Keratinocyte (primary cell): ENCODE results near the gene CD226. TPM values are rescaled to one million over a fixed set of nuclear protein-coding genes. Genes with fewer than 3 reads are reported as not detected.

Source experiments
- DNase-seq: peaks from one replicate; pipeline ENCODE4 v3.0.0-alpha.2; 2011; ENCODE audit warnings: low read depth, missing footprints, low spot score
- FAIRE-seq: peaks from 2 replicates; lab custom pipeline; 2011; peaks lifted over from hg19 to GRCh38; lab: Jason Lieb, UNC
- H2AFZ ChIP-seq: 2 replicates; pipeline ENCODE4 v1.6.0; 2012; ENCODE audit warnings: low read length, control low read depth, inconsistent platforms; ENCODE audit not compliant: control insufficient read depth
- H3K27ac ChIP-seq: 2 replicates; pipeline ENCODE4 v1.5.1; 2011; ENCODE audit warnings: low read length; ENCODE audit not compliant: control insufficient read depth, insufficient read depth
- H3K27me3 ChIP-seq: 3 replicates; pipeline ENCODE4 v1.6.0; 2011; ENCODE audit warnings: low read length; ENCODE audit not compliant: control insufficient read depth, insufficient read depth; ENCODE audit errors: extremely low read depth
- H3K36me3 ChIP-seq, 2 experiments: 2 replicates in 1 of 2; 3 replicates in 1 of 2; pipeline ENCODE4 v1.5.1; 2011; ENCODE audit warnings: low read length in 2 of 2, mild to moderate bottlenecking in 1 of 2; ENCODE audit not compliant: control insufficient read depth in 2 of 2, insufficient read depth in 2 of 2; ENCODE audit errors: extremely low read depth in 1 of 2
- H3K4me1 ChIP-seq: 3 replicates; pipeline ENCODE4 v1.5.1; 2011; ENCODE audit warnings: low read length; ENCODE audit not compliant: control insufficient read depth, insufficient read depth; ENCODE audit errors: extremely low read depth
- H3K4me2 ChIP-seq: 3 replicates; pipeline ENCODE4 v1.6.0; 2011; ENCODE audit warnings: low read depth, low read length; ENCODE audit not compliant: control insufficient read depth, insufficient read depth; ENCODE audit errors: extremely low read depth
- H3K4me3 ChIP-seq, 3 experiments: fragments of 200-600 bp in 1 of 3; sonication (generic) in 1 of 3; 2 replicates in 2 of 3; 3 replicates in 1 of 3; pipeline ENCODE4 v1.5.1; 2011 to 2016; ENCODE audit warnings: low read length in 3 of 3, mild to moderate bottlenecking in 3 of 3, control low read depth in 2 of 3, inconsistent platforms in 1 of 3, low read depth in 1 of 3, mixed read lengths in 1 of 3, mixed run types in 1 of 3, moderate library complexity in 1 of 3; ENCODE audit not compliant: control insufficient read depth in 2 of 3, insufficient read depth in 2 of 3; ENCODE audit errors: extremely low read depth in 1 of 3
- H3K79me2 ChIP-seq: 2 replicates; pipeline ENCODE4 v1.6.0; 2012; ENCODE audit warnings: low read length; ENCODE audit not compliant: control insufficient read depth, insufficient read depth
- H3K9ac ChIP-seq: 3 replicates; pipeline ENCODE4 v1.6.0; 2011; ENCODE audit warnings: low read length; ENCODE audit not compliant: control insufficient read depth, insufficient read depth; ENCODE audit errors: extremely low read depth
- H3K9me1 ChIP-seq: 3 replicates; pipeline ENCODE4 v1.6.0; 2011; ENCODE audit warnings: low read length; ENCODE audit not compliant: control insufficient read depth, insufficient read depth; ENCODE audit errors: extremely low read depth
- H3K9me3 ChIP-seq: 2 replicates; pipeline ENCODE4 v1.5.1; 2012; ENCODE audit warnings: low read depth, low read length; ENCODE audit not compliant: control insufficient read depth
- H4K20me1 ChIP-seq: 3 replicates; pipeline ENCODE4 v1.6.0; 2011; ENCODE audit warnings: low read length; ENCODE audit not compliant: control insufficient read depth, insufficient read depth; ENCODE audit errors: extremely low read depth
- EZH2 ChIP-seq: IDR thresholded peaks from one replicate; pipeline ENCODE4 v1.6.1; 2012; ENCODE audit warnings: inconsistent platforms, mild to moderate bottlenecking, low read length, moderate library complexity
- dilution Hi-C: fragments of 300-500 bp; cut with MboI; formaldehyde crosslinking; loops from one replicate; pipeline ENCODE4 v1.7.0; 2020; ENCODE audit warnings: low sequenced_read_pairs; ENCODE audit not compliant: extremely low pct_ligation_motif_present
- polyA plus RNA-seq, 5 experiments: library from polyadenylated mRNA; depleted of rRNA in 3 of 5; stranded (reverse) in 3 of 5; stranded (forward) in 1 of 5; unstranded in 1 of 5; fragments of >200 nt; gene quantifications; 1 replicate in 1 of 5; 2 replicates in 3 of 5; 3 replicates in 1 of 5; pipeline versions ENCODE4 v1.2.1 to v1.2.3, GENCODE V29; 2011 to 2012; ENCODE audit warnings: missing spikeins in 2 of 5, low read depth in 1 of 5, low replicate concordance in 1 of 5
- TF ChIP-seq, protein P1 (sequence below), 3 experiments: IDR thresholded peaks in 1 of 3; conservative IDR thresholded peaks in 1 of 3; optimal IDR thresholded peaks in 1 of 3; 2 replicates in 2 of 3; 3 replicates in 1 of 3; pipeline versions ENCODE3 to v1.5.1; 2011; ENCODE audit warnings: low read length in 3 of 3, mild to moderate bottlenecking in 3 of 3, moderate library complexity in 2 of 3, control low read depth in 1 of 3, inconsistent platforms in 1 of 3; ENCODE audit not compliant: insufficient read depth in 2 of 3; ENCODE audit errors: extremely low read depth in 1 of 3

The CD226 gene
- polyA plus RNA-seq, 1 donor (not counting 4 experiments of a cell fraction or from before 2014, with no cell fraction given) = 1.3 TPM

DNA sequence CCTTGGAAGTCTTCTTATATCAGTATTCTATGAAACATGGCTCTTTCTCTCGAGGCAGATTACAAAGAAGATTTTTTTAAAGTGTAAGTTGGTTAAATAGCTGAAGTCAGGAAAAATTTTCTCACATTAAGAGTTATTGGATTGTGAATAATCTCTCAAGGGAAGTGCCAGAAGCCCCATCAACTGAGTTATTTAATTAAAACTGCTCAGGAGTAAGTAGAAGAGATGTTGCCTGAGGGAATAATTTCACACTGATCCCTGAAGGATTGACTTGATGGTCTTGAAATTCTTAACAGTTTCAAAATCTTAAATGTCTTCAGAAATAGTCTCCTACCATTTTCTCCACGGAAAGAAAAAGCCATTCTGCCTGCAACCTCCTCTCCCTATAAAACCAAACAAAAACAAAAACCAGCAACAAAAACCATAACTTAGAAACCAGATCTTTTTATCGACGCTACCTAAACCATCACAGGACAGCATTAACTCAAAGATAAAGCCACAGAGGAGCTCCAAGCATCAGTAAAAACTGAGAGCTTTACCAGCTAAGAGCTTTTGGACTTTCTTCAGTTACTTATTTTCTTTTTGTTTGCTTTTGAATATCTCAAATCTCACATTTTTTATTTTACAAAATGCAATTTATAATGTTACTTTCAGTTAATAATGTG is 12.9 kb downstream of the CD226 start:
- Histone ChIP-seq H3K27me3 (no peaks in the 10 kb centered on the region), H3K9me1 (no peaks in the 10 kb centered on the region), H3K4me2 (no peak overlapping the region), H3K9me3 (no peaks in the 10 kb centered on the region), H3K4me1 (no peaks in the 10 kb centered on the region), H4K20me1 (no peaks in the 10 kb centered on the region), H3K79me2 (no peaks in the 10 kb centered on the region), H3K4me3 (no peak overlapping the region), H3K9ac (no peak overlapping the region), H3K36me3 (peaks cover 3 to 9% of the 10 kb centered on the region in 2 experiments), H3K27ac (no peak overlapping the region), H2AFZ (no peak overlapping the region)
- TF ChIP-seq, protein P1, sequence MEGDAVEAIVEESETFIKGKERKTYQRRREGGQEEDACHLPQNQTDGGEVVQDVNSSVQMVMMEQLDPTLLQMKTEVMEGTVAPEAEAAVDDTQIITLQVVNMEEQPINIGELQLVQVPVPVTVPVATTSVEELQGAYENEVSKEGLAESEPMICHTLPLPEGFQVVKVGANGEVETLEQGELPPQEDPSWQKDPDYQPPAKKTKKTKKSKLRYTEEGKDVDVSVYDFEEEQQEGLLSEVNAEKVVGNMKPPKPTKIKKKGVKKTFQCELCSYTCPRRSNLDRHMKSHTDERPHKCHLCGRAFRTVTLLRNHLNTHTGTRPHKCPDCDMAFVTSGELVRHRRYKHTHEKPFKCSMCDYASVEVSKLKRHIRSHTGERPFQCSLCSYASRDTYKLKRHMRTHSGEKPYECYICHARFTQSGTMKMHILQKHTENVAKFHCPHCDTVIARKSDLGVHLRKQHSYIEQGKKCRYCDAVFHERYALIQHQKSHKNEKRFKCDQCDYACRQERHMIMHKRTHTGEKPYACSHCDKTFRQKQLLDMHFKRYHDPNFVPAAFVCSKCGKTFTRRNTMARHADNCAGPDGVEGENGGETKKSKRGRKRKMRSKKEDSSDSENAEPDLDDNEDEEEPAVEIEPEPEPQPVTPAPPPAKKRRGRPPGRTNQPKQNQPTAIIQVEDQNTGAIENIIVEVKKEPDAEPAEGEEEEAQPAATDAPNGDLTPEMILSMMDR (optimal IDR thresholded peaks at IDR 0.05 in 1 of 3, IDR thresholded peaks at IDR 0.05 in 1 of 3, conservative IDR thresholded peaks at IDR 0.05 in 1 of 3; ENCODE audit: extremely low read depth in 1 of 3, insufficient read depth in 2 of 3, low read length in 3 of 3) = no peak
- TF ChIP-seq EZH2 = no peak
- dilution Hi-C loops = no loop called here
- no peak for FAIRE-seq
- no peak for DNase-seq

DNA sequence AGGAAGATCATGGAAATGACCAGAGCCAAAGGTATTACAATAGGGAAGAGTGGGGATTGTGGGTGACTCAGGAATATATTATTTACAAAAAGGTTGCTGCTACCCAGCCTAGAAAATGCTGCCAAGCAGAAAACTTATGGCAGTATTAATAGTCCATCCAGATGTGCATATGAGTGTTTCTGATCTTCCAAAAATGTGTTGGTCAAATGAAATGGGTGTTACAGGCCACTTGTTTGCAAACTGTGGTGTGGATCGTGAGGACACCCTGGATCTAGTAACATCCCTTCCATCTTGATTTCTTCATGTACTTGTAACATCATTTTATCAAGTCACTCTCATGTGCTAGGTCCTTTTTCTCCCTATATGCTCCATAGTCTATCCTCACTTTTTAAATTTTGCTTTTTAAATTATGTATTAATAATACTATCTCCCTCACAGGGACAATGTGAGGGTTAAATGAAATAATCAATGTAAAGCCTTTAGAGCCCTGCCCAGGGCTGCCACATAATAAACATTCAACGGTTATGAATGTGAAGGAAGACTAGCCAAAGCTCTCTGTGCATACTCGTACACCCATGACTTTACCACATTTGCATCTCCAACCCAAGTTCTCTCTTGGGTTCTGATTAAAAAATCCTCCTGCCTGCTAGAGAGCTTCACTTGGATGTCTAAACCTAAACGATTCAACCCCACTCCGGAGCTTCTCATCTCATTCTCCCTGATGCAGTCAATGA is 18.5 kb downstream of the CD226 start:
- FAIRE-seq = no peak
- dilution Hi-C loops = no loop called here

More for the DNA sequence above, 18.5 kb downstream of the CD226 start:
- H3K27me3 ChIP-seq = no peaks in the 10 kb centered on the region
- no peak overlapping the region for H2AFZ ChIP-seq
- no peak overlapping the region for H3K4me2 ChIP-seq
- H4K20me1 ChIP-seq = no peaks in the 10 kb centered on the region
- no peaks in the 10 kb centered on the region for H3K9me3 ChIP-seq
- H3K4me3 ChIP-seq = no peak overlapping the region
- H3K79me2 ChIP-seq = no peaks in the 10 kb centered on the region
- no peaks in the 10 kb centered on the region for H3K4me1 ChIP-seq
- DNase-seq = no peak
- H3K9ac ChIP-seq = no peak overlapping the region
- TF ChIP-seq, protein P1 (optimal IDR thresholded peaks at IDR 0.05 in 1 of 3, IDR thresholded peaks at IDR 0.05 in 1 of 3, conservative IDR thresholded peaks at IDR 0.05 in 1 of 3; ENCODE audit: extremely low read depth in 1 of 3, insufficient read depth in 2 of 3, low read length in 3 of 3) = no peak
- no peak for TF ChIP-seq EZH2
- no peak overlapping the region for H3K27ac ChIP-seq
- no peaks in the 10 kb centered on the region for H3K9me1 ChIP-seq
- peaks cover 3% of the 10 kb centered on the region in 2 experiments for H3K36me3 ChIP-seq
